Activated CD4-positive, alpha-beta T cell treated with anti-CD3 and anti-CD28 coated beads, Interleukin-2, amount 50 U/mL, for 4 hours (primary cell): ENCODE results near the gene NPPB.

Source experiments
- DNase-seq, 2 experiments: peaks; one replicate each; pipeline ENCODE4 v3.0.0-alpha.2; 2020

Gene NPPB

GRCh38 chr1:11831945-11832725 lies 26.6 kb downstream of the NPPB start:
- DNase-seq = no peak

- DNase-seq = no peak
These were observed 30.2 kb downstream of the NPPB start for GRCh38 chr1:11828511-11828910.

- no peak for DNase-seq
These were observed 31.8 kb downstream of the NPPB start for GRCh38 chr1:11826946-11827345.

GRCh38 chr1:11825131-11825530 lies 33.6 kb downstream of the NPPB start:
- no peak for DNase-seq

GRCh38 chr1:11823366-11824137 lies 35.2 kb downstream of the NPPB start:
- no peak for DNase-seq

- DNase-seq = no peak
These were observed 36.7 kb downstream of the NPPB start for GRCh38 chr1:11822091-11822490.

- no peak for DNase-seq
These were observed 41.6 kb downstream of the NPPB start for GRCh38 chr1:11817192-11817591.

GRCh38 chr1:11813021-11813420 lies 45.7 kb downstream of the NPPB start:
- DNase-seq = no peak
